ENCODE data around the gene YIPF1. TPM values are rescaled to one million over a fixed set of nuclear protein-coding genes. Genes with fewer than 3 reads are reported as not detected.

The YIPF1 gene
- total RNA-seq, 3 donors from 2014 or later, result 23.4 to 37.3 (median 30.6) TPM

DNA sequence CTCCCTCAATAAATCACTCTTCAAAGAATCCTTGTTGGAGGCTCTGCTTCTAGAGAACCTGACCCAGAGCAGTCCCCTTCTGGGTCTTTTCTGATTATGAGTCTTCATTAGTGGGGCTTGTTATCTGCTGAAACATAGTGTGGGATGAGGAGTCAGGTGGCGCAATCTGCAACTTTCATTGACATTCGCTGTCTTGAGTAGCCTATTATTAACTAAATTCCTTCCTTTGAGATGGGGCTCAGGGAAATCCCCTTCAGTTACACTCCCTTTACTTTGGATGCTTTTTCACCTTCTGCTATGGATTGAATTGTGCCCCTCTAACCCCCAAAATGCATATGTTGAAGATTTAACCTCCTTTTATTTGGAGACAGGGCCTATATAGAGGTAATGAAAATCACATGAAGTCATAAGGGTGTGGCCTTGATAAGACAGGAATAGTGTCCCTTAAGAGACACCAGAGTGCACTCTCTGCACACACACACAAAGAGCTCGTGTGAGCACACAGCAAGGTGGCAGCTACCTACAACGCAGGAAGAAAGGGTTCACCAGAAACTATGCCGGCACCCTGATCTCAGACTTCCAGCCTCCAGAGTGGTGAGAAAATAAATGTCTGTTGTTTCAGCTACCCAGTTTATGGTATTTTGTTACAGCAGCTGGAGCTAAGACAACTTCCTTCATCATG is 23.9 kb upstream of the YIPF1 start:
- Histone ChIP-seq H3K4me3 (no peak overlapping the region), H3K4me1 (ENCODE audit: low read depth) (no peaks in the 10 kb centered on the region), H3K9me3 (no peaks in the 10 kb centered on the region), H3K36me3 (ENCODE audit: low read depth) (no peaks in the 10 kb centered on the region)
- DNase-seq (no peak), ATAC-seq (peak; percentile 51)
- TF ChIP-seq, protein P1, sequence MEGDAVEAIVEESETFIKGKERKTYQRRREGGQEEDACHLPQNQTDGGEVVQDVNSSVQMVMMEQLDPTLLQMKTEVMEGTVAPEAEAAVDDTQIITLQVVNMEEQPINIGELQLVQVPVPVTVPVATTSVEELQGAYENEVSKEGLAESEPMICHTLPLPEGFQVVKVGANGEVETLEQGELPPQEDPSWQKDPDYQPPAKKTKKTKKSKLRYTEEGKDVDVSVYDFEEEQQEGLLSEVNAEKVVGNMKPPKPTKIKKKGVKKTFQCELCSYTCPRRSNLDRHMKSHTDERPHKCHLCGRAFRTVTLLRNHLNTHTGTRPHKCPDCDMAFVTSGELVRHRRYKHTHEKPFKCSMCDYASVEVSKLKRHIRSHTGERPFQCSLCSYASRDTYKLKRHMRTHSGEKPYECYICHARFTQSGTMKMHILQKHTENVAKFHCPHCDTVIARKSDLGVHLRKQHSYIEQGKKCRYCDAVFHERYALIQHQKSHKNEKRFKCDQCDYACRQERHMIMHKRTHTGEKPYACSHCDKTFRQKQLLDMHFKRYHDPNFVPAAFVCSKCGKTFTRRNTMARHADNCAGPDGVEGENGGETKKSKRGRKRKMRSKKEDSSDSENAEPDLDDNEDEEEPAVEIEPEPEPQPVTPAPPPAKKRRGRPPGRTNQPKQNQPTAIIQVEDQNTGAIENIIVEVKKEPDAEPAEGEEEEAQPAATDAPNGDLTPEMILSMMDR (IDR thresholded peaks at IDR 0.05), result no peak
- intact Hi-C loops (cut with DNase I, micrococcal nuclease), result no loop called here

DNA sequence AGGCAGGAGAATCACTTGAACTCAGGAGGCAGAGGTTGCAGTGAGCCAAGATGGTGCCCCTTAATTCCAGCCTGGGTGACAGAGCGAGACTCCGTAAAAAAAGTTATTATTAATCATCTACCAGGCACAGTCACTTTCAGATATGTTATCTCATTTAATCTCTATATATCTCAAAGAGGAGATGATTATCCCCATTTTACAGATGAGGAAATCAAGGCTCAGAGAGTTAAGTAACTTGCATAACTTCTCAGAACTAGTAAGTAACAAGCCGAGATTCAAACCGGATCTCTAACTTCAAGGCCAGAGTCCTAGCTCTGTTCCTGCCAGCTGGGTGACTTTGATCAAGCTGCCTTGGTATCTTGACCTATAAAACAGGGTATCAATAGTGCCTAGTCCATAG is 21.8 kb upstream of the YIPF1 start:
- DNase-seq (no peak), ATAC-seq (no peak)
- intact Hi-C loops (cut with DNase I, micrococcal nuclease), result no loop called here
- Histone ChIP-seq H3K4me1 (ENCODE audit: low read depth) (no peaks in the 10 kb centered on the region), H3K9me3 (no peaks in the 10 kb centered on the region), H3K36me3 (ENCODE audit: low read depth) (no peaks in the 10 kb centered on the region), H3K4me3 (no peak overlapping the region)
- TF ChIP-seq, protein P1 (IDR thresholded peaks at IDR 0.05), result no peak

DNA sequence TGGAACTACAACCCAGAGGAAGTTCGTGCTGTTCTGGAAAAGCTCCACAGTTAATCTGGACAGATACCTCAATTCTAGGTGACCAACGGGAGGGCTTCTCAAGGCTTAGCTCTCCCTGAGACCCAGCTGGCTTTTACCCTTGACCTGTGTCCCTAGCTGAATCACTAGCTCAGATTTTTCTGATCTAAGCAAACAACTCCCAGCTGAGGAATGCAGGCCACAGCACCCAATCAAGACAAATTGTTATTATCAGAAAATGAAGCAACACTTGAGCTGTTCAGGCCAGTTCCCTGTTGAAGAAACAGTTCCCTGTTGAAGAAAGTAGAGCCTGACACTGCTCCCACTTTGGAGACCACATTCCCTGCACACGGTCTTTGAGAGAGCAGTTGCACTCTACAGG is 20.3 kb upstream of the YIPF1 start:
- Histone ChIP-seq H3K9me3 (no peaks in the 10 kb centered on the region), H3K36me3 (ENCODE audit: low read depth) (no peaks in the 10 kb centered on the region), H3K4me3 (no peak overlapping the region), H3K4me1 (ENCODE audit: low read depth) (no peaks in the 10 kb centered on the region)
- ATAC-seq, result no peak
- TF ChIP-seq, protein P1 (IDR thresholded peaks at IDR 0.05), result no peak
- no peak for DNase-seq
- intact Hi-C loops (cut with DNase I, micrococcal nuclease), result no loop called here

DNA sequence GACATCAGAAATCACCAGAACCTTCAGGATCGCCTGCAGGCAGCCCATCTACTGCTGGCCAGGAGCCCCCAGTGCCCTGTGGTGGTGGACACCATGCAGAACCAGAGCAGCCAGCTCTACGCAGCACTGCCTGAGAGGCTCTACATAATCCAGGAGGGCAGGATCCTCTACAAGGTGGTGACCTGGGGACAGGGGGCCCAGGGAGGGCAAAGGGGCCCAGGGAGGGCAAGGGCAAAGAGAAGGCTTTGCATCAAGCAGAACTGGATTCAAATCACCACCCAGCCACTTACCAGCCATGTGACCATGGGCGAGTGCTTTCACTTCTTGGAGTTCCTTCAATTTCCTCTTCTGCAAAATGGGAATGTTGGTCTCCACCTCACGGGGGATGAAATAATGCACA is 16.5 kb upstream of the YIPF1 start:
- no peaks in the 10 kb centered on the region for H3K9me3 ChIP-seq
- H3K4me1 ChIP-seq (ENCODE audit: low read depth), result no peaks in the 10 kb centered on the region
- ATAC-seq (no peak), DNase-seq (no peak)
- no peaks in the 10 kb centered on the region for H3K36me3 ChIP-seq (ENCODE audit: low read depth)
- no peak overlapping the region for H3K4me3 ChIP-seq
- TF ChIP-seq, protein P1 (IDR thresholded peaks at IDR 0.05), result no peak
- intact Hi-C loops (cut with DNase I, micrococcal nuclease), result no loop called here

DNA sequence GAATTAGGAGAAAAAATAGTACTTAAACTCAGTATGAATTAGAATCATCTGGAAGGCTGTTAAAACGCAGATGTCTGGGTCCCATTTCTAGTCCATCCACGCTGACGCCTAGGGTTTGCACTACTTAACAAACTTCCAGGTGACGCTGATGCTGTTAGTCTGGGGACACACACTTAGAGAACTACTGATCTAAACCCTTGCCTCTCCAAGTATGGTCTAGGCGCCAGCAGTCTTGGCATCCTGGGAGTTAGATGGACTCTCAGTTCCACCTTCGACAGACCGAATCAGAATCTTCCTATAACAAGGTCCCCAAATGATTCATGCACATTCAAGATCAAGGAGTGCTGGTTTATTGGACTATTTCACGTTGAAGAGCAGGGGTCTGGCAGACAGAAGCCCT is 15.9 kb upstream of the YIPF1 start:
- H3K4me1 ChIP-seq (ENCODE audit: low read depth), result no peaks in the 10 kb centered on the region
- intact Hi-C loops (cut with DNase I, micrococcal nuclease), result no loop called here
- no peak for ATAC-seq

More for the DNA sequence above, 15.9 kb upstream of the YIPF1 start:
- no peaks in the 10 kb centered on the region for H3K9me3 ChIP-seq
- H3K36me3 ChIP-seq (ENCODE audit: low read depth), result no peaks in the 10 kb centered on the region
- H3K4me3 ChIP-seq, result no peak overlapping the region
- DNase-seq, result no peak
- TF ChIP-seq, protein P1 (IDR thresholded peaks at IDR 0.05), result no peak

Data from mucosa of descending colon (tissue), 3 donors.